Measurements from ENCODE around the gene SF3B6.

Gene SF3B6

DNA sequence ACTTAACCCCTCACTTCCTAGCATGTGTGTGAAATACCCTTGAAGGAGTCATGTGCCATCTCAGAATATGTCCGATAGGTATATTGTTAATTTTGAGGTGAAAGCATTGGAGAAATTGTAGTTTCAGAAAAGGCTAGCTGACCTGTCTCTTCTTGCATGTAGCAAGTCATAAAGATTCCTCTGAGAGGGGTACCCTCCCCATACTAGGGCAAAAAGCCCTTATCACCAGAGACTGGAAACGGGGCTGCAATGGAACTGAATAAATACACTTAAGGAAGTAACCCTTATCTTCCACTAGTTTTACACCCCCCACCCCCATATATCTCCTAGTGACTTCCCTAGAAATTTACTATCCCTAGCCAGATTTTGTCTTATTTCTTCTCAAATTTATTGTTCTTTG, 1.8 kb upstream of the SF3B6 start:
- TF ChIP-seq, protein P1, sequence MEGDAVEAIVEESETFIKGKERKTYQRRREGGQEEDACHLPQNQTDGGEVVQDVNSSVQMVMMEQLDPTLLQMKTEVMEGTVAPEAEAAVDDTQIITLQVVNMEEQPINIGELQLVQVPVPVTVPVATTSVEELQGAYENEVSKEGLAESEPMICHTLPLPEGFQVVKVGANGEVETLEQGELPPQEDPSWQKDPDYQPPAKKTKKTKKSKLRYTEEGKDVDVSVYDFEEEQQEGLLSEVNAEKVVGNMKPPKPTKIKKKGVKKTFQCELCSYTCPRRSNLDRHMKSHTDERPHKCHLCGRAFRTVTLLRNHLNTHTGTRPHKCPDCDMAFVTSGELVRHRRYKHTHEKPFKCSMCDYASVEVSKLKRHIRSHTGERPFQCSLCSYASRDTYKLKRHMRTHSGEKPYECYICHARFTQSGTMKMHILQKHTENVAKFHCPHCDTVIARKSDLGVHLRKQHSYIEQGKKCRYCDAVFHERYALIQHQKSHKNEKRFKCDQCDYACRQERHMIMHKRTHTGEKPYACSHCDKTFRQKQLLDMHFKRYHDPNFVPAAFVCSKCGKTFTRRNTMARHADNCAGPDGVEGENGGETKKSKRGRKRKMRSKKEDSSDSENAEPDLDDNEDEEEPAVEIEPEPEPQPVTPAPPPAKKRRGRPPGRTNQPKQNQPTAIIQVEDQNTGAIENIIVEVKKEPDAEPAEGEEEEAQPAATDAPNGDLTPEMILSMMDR (IDR thresholded peaks at IDR 0.05; ENCODE audit: low read depth, low read length): no peak
- DNase-seq (ENCODE audit: extremely low read depth, low read depth): no peak

DNA sequence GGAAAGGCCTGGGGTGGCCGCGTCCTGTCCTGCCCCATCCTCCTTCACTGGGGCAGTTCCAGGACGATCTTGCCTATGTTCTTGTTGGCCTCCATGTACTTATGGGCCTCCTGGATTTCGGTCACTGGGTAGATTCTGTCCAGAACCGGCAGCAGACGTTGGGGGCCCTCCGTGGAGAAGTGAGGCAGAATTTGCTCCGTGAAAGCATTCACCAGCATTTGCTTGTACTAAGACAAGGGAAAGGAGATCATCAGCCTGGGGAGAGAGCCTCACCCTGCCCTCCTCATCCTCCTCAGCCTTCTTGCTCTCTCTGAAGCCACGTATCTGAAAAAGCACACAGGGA, 1.4 kb upstream of the SF3B6 start:
- TF ChIP-seq, protein P1 (IDR thresholded peaks at IDR 0.05; ENCODE audit: low read depth, low read length): no peak
- no peak for DNase-seq (ENCODE audit: extremely low read depth, low read depth)

DNA sequence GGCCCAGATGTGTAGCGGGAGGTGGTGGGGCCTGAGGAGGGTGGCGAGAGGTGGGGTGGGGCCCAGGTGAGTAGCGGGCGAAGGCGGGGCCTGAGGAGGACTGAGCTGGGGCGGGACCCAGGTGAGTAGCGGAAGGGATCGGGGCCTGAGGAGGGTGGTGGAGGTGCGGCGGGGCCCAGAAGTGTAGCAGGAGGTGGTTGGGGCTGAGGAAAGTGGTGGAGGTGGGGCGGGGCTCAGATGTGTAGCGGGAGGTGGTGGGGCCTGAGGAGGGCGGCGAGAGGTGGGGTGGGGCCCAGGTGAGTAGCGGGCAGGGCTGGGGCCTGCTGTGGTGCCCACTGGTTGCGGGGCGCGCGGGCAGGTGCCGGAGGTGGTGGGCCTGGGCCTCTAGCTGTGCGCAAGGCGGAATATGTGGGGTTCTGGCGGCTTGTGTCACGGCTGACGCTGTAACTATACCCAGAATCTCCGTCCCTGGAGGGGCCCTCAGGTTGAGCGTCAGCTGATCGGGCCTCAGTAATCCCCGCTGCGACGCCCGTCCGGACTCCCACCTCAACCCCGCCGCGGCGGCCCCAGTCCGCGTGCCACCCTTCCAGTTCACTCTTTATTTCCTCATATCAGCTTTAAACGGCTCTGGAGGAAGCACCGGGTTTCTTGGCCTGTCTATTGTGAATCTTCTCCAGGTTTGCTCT, 866 bp upstream of the SF3B6 start:
- DNase-seq (ENCODE audit: extremely low read depth, low read depth): no peak
- TF ChIP-seq, protein P1 (IDR thresholded peaks at IDR 0.05; ENCODE audit: low read depth, low read length): no peak

DNA sequence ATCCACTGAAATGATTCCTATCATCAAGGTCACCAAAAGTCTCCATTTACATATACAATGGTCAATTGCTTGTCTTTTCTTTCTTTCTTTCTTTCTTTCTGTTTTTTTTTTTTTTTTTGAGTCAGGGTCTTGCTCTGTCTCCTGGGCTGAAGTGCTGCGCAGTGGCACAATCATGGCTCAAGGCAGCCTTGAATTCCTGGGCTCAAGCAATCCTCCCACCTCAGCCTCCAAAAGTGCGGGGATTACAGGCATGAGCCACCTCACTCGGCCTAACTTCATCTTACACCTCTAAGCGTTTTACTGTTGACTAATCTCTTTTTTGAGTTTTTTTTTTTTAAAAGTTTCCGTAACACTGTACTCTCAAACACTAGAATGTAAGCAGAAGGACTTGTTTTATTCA, 867 bp downstream of the SF3B6 start:
- no peak for DNase-seq (ENCODE audit: extremely low read depth, low read depth)
- TF ChIP-seq, protein P1 (IDR thresholded peaks at IDR 0.05; ENCODE audit: low read depth, low read length): no peak

DNA sequence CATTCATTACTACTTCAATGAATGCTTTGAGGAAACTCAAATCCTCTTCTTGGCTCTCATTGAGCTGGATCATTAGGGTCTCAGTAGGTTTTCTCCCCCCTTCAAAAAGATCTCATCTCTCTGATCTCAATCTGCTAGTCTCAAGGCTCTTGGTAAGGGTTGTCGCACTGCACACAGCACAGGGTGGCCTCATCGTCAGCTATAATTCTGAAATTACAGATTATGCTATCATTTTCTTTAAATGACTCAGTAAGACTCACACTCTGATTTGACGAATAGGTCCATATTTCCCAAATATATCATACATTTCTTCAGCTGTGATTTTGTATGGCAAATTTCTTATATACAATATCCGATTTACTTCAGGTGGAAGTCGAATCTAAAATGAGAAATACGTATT, 2.3 kb downstream of the SF3B6 start:
- no peak for DNase-seq (ENCODE audit: extremely low read depth, low read depth)
- TF ChIP-seq, protein P1 (IDR thresholded peaks at IDR 0.05; ENCODE audit: low read depth, low read length): no peak

DNA sequence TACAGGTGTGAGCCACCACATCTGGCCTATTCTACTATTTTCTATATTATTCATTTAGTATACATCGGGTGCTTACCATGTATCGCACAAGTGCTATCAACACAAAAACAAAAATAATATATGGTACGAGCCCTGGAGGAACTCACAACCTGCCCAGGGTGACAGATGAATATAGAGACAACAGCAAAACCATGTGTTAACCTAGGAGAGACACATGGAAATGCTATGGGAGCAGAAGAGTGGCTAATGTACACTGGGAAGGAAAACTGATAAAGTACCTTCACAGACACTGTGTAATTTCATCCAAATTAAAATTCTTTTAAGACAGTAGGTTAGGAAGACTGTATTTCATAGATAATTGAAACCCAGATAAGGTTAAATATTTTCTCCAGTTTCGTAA, 3.9 kb downstream of the SF3B6 start:
- no peak for DNase-seq (ENCODE audit: extremely low read depth, low read depth)
- TF ChIP-seq, protein P1 (IDR thresholded peaks at IDR 0.05; ENCODE audit: low read depth, low read length): no peak

DNA sequence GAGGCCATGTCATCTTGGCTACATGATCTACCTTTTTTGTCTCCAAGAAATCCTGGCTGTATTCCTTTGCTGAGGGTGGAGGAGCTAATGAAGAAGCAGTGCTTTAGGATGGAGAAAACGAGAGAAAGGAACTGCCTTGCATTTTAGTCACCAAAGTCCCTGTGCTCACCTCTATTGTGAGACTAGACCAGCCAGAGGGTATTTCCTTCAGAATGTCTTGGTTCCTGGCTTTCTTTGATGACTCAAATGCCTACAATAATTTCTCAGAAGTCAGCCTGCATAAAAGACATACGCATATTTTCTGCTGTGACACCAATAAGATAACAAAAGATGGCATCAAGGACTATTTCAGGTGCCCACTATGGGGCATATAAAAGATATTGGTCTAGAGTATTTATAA, 10.8 kb downstream of the SF3B6 start:
- no peak for DNase-seq (ENCODE audit: extremely low read depth, low read depth)
- TF ChIP-seq, protein P1 (IDR thresholded peaks at IDR 0.05; ENCODE audit: low read depth, low read length): no peak
